Aorta (tissue), 5 donors: Measurements from ENCODE around the gene TMA7. TPM values are rescaled to one million over a fixed set of nuclear protein-coding genes. Genes with fewer than 3 reads are reported as not detected.
A peak's percentile ranks its signal among the peaks of the same experiment; 100 is the strongest.

Experiments used
- ATAC-seq: fragments of 200-7000 bp; cut with Tn5 transposase; one replicate; pipeline ENCODE4 v1.9.1; 2022; ENCODE audit warnings: moderate library complexity; ENCODE audit not compliant: low FRiP score
- DNase-seq, 2 donors: peaks; one replicate each; pipeline ENCODE4 v3.0.0-alpha.2; 2020
- H3K27ac ChIP-seq, 2 donors: one replicate each; pipeline ENCODE4 v1.5.1; 2013; ENCODE audit warnings: low read length in 2 of 2, mild to moderate bottlenecking in 2 of 2, moderate library complexity in 2 of 2, control low read depth in 1 of 2, inconsistent platforms in 1 of 2, low read depth in 1 of 2
- H3K27me3 ChIP-seq, 2 donors: one replicate each; pipeline ENCODE4 v1.6.1; 2013; ENCODE audit warnings: control low read depth in 1 of 2, low read length in 1 of 2, mild to moderate bottlenecking in 1 of 2, moderate library complexity in 1 of 2; ENCODE audit not compliant: insufficient read depth in 2 of 2, control insufficient read depth in 1 of 2
- H3K36me3 ChIP-seq, 2 donors: one replicate each; pipeline ENCODE4 v1.6.1; 2013; ENCODE audit warnings: control low read depth in 1 of 2, low read length in 1 of 2, mild to moderate bottlenecking in 1 of 2; ENCODE audit not compliant: insufficient read depth in 2 of 2, control insufficient read depth in 1 of 2
- H3K4me1 ChIP-seq, 2 donors: one replicate each; pipeline ENCODE4 v1.6.1; 2013; ENCODE audit warnings: low read length in 2 of 2, control low read depth in 1 of 2, mild to moderate bottlenecking in 1 of 2, moderate library complexity in 1 of 2; ENCODE audit not compliant: insufficient read depth in 2 of 2, control insufficient read depth in 1 of 2
- H3K4me3 ChIP-seq, 2 donors: one replicate each; pipeline ENCODE4 v1.5.1; 2013; ENCODE audit warnings: low read length in 2 of 2, control low read depth in 1 of 2, mild to moderate bottlenecking in 1 of 2
- H3K9me3 ChIP-seq: one replicate; pipeline ENCODE4 v1.6.1; 2013; ENCODE audit warnings: mild to moderate bottlenecking, low read length; ENCODE audit not compliant: control insufficient read depth
- WGBS, 2 donors: extraction: QIAGEN DNeasy Blood & Tissue Kit; methylation state at CpG; one replicate each; pipeline ENCODE4 v1.1.7; 2013; 5-methylcytosine and 5-hydroxymethylcytosine counted together
- intact Hi-C, 2 donors: fragments of 100-400 bp; cut with DNase I; formaldehyde crosslinking; loops; one replicate each; pipeline versions ENCODE4 v1.14.2 to v1.15.0; 2022
- polyA plus RNA-seq, 2 donors: library from polyadenylated mRNA; stranded (reverse); fragments of 200-250 nt; gene quantifications; one replicate each; pipeline ENCODE4 v1.2.3, GENCODE V29; 2013
- total RNA-seq, 2 donors: library from RNA; stranded (reverse); fragmentation: NEBNext Ultra II Directional; extraction: Animal tissue kit (Norgen Biotek cat#: 25700); gene quantifications; one replicate each; pipeline ENCODE4 v1.2.1, GENCODE V29; 2021
- donor health status: healthy with polysubstance abuse.
- donor health status: Bipolar disorder and iron deficiency.
- donor health status: DM: no; HTN: no; CAD: no.
- donor health status: DM: no; HTN: no; CAD: no.
- donor health status: DM: yes; HTN: yes; CAD: no.

TMA7 gene
- total and polyA plus RNA-seq, 4 donors, result 114 to 686 (median 215) TPM

- no peak for ATAC-seq
- intact Hi-C loops, result no loop called here
- DNase-seq, result peak; percentile 25 to 68
- H3K27ac ChIP-seq, result peak overlapping the region in 1 of 2 donors; percentile 4
- H3K27me3 ChIP-seq, result no peaks in the 10 kb centered on the region
- WGBS, 2 donors, result 88 to 90% methylated on average over 18 of the region's 18 CpGs
- no peak overlapping the region for H3K4me3 ChIP-seq
- no peaks in the 10 kb centered on the region for H3K9me3 ChIP-seq
- peaks cover 0 to 4% of the 10 kb centered on the region in 2 donors for H3K4me1 ChIP-seq
- peaks cover 0 to 9% of the 10 kb centered on the region in 2 donors for H3K36me3 ChIP-seq
Observed at GRCh38 chr3:48406443-48407431, 33.3 kb upstream of the TMA7 start.

GRCh38 chr3:48407542-48408099, 32.4 kb upstream of the TMA7 start:
- Histone ChIP-seq H3K9me3 (no peaks in the 10 kb centered on the region), H3K27me3 (no peaks in the 10 kb centered on the region), H3K4me3 (no peak overlapping the region), H3K4me1 (peaks cover 0 to 2% of the 10 kb centered on the region in 2 donors), H3K27ac (no peak overlapping the region), H3K36me3 (peaks cover 0 to 16% of the 10 kb centered on the region in 2 donors)
- DNase-seq (peak; percentile 18 to 22), ATAC-seq (no peak)
- WGBS, 2 donors, result 90% methylated on average over 8 of the region's 8 CpGs
- intact Hi-C loops, result no loop called here

- H3K27me3 ChIP-seq, result no peaks in the 10 kb centered on the region
- no peaks in the 10 kb centered on the region for H3K9me3 ChIP-seq
- intact Hi-C loops, result no loop called here
- peak; percentile 29 to 37 for DNase-seq
- no peaks in the 10 kb centered on the region for H3K4me1 ChIP-seq
- ATAC-seq, result no peak
- 73 to 89% methylated on average over 4 of the region's 4 CpGs for whole genome bisulfite sequencing, 2 donors
- H3K27ac ChIP-seq, result no peak overlapping the region
- H3K36me3 ChIP-seq, result peaks cover 0 to 17% of the 10 kb centered on the region in 2 donors
- H3K4me3 ChIP-seq, result no peak overlapping the region
Observed at GRCh38 chr3:48408823-48409281, 31.2 kb upstream of the TMA7 start.

DNA sequence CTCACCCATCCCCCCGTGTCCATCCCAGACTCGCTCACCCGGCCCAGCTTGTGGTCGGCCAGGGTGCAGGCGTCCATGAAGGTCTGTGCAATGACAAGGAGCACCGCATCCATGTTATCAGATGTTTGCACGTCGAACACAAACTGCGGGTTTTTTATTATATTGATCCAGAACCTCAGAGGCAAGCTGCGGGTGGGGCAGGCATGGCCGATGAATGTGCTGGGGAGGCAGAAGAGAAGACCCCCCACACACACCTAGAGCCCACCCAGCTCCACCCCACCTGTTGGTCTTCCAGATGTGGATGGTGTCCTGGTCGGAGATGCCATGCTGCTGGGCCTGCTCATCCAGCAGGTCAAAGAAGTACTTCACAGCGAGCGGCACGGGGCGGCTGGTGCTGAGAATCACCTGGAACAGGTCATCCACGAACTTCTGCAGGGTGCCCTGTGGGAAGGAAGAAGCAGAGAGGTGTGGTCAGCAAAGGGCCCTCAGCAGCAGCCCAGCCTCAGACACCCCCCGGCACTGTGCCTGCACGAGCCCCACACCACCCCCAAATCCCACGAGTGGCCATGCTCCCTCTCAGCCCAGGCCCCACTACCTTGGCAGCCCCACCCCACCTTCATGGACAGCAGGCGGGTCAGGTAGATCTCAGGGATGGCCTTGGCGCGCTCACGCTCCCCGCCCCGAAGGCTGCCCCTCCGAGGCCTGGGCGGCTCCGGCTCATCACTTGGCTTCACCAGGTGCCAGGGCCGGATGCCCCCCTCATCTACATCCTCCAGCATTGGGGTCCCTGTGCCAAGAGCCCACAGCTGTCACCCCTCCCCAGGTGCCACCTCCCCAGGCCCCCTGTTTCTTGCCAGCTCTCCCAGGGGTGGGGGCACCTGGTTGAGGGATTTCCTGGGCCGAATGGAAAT, 30.5 kb upstream of the TMA7 start:
- 92 to 93% methylated on average over 28 to 31 of the region's 31 CpGs for WGBS, 2 donors
- ATAC-seq (no peak), DNase-seq (peak; percentile 32 to 71)
- Histone ChIP-seq H3K4me3 (no peak overlapping the region), H3K36me3 (peaks cover 0 to 17% of the 10 kb centered on the region in 2 donors), H3K27ac (no peak overlapping the region), H3K9me3 (no peaks in the 10 kb centered on the region), H3K4me1 (no peaks in the 10 kb centered on the region), H3K27me3 (no peaks in the 10 kb centered on the region)
- intact Hi-C loops, result no loop called here

DNA sequence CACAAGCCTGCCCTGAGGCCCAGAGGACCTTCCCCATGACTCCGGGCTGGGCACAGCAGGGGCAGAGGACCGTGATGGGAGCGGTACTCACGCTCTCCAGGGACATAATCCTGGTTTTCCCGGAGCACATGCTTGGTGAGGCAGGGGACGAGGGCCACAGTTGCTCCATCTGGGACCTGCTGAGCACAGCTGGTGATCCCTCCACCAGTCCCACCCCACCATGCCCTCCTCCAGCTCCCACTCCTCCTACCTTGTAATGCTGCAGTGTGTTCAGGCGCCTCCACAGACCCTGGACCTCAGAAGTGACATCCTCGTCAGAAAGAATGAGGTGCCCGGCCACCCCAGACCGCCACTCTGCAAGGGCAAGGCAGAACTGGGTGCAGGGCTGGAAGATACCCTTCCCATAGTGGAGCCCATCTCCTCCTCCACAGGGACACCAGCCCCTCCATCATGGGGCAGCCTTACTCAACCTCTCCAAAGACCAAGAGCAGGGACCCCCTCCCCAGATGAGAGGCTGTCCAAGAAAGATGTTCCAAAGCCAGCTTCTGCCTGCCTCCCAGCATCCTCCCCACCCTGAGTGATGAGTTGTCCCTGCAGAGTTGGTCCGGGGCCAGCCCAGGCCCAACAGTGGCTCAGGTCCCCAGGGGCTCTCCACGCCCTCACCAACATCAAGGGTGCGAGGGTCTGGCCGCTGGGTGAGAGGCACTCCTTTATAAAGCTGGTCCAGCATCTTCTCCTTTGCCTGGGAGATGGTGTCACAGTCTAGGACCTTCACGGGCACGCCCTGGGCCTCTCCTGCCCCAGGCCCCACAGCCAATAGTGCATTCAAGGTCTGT, 29.6 kb upstream of the TMA7 start:
- no peaks in the 10 kb centered on the region for H3K4me1 ChIP-seq
- H3K4me3 ChIP-seq, result no peak overlapping the region
- no peaks in the 10 kb centered on the region for H3K9me3 ChIP-seq
- peaks cover 0 to 20% of the 10 kb centered on the region in 2 donors for H3K36me3 ChIP-seq
- 93% methylated on average over 16 of the region's 16 CpGs for WGBS, 2 donors
- H3K27me3 ChIP-seq, result no peaks in the 10 kb centered on the region
- peak; percentile 34 to 61 for DNase-seq
- H3K27ac ChIP-seq, result no peak overlapping the region
- intact Hi-C loops, result no loop called here
- no peak for ATAC-seq

DNA sequence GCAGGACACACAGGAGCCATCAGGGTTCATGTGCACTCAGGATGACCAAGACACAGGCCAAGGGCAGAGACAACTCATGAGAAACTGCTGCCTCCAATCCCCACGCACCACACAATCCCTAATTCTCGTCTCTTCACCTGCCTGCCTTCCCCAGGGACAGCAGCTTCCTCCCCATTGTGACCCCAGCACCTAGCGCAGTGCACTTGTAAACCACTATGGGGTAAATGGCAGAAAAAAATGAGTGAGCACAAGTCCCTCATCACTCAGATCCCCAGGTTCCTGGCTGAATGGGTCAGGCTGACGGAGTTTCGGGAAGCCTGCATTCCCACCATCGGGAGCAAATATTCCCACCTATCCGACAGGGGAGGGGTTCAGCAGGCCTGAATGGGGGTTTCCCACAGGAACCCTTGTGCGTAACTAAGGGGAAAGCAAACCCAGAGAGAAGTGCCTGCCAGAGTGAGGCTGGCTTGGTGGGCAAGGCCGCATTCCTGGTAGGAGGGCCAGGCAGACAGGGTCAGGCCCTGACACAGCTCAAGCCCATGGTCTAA, 28.9 kb upstream of the TMA7 start:
- intact Hi-C loops, result no loop called here
- H3K9me3 ChIP-seq, result no peaks in the 10 kb centered on the region

DNA sequence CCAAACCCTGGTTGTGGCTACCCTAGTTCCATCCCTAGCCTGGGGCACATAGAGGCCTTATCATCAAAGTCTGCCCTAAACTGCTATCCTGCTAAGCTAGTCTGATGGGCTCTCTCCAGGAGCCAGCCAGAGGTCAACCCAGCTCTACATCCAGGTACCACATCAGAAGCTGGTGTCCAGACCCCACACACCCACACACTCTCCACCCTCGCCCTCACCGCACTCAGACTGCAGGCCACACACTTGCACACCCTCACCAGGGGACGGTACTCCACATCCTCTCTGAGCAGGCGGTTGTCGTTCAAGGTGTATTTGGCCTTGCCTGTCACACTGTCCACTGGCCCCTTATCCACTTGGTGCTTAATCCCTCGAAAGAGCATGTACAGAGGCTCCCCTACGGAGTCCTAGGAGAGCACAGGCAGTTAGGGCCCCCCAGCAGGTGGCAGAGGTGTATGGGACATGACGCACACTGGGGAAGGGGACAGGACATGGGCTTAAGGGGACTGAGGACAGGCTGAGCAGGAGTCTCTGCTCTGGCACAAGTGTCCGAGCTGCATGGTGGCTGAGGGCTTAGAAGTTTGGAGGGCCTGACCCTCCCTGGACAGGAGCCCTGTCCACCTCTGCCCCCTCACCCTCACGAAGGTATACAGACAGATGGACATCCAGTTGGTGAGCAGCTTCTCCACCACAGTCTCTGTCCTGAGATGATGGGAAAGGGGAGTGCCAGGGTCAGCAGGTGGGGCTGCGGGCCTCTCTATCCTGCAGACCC, 28.3 kb upstream of the TMA7 start:
- peaks cover 0 to 22% of the 10 kb centered on the region in 2 donors for H3K36me3 ChIP-seq
- DNase-seq, result peak; percentile 30 to 48
- no peak overlapping the region for H3K27ac ChIP-seq

More for the DNA sequence above, 28.9 kb upstream of the TMA7 start:
- peaks cover 0 to 20% of the 10 kb centered on the region in 2 donors for H3K36me3 ChIP-seq
- no peak overlapping the region for H3K4me3 ChIP-seq
- 94 to 95% methylated on average over 9 of the region's 9 CpGs for WGBS, 2 donors
- ATAC-seq, result no peak
- H3K27ac ChIP-seq, result no peak overlapping the region
- peak; percentile 29 to 39 for DNase-seq
- H3K27me3 ChIP-seq, result no peaks in the 10 kb centered on the region
- H3K4me1 ChIP-seq, result no peaks in the 10 kb centered on the region

More for the DNA sequence above, 28.3 kb upstream of the TMA7 start:
- H3K9me3 ChIP-seq, result no peaks in the 10 kb centered on the region
- no peaks in the 10 kb centered on the region for H3K4me1 ChIP-seq
- 90 to 92% methylated on average over 11 of the region's 11 CpGs for WGBS, 2 donors
- intact Hi-C loops, result no loop called here
- no peak for ATAC-seq
- H3K27me3 ChIP-seq, result no peaks in the 10 kb centered on the region
- no peak overlapping the region for H3K4me3 ChIP-seq
